Measurements from ENCODE around the gene GAREM2. TPM values are rescaled to one million over a fixed set of nuclear protein-coding genes. Genes with fewer than 3 reads are reported as not detected.

GAREM2 gene
- total RNA-seq, 1 donor from 2014 or later = 22.6 TPM

GRCh38 chr2:26193578-26194231 is 20.8 kb downstream of the GAREM2 start:
- no peak overlapping the region for H3K27ac Mint-ChIP-seq (ENCODE audit: unreplicated experiment)
- no peak overlapping the region for H3K4me3 Mint-ChIP-seq (ENCODE audit: unreplicated experiment)
- no peak for TF ChIP-seq CTCF (IDR thresholded peaks at IDR 0.05)
- H3K36me3 Mint-ChIP-seq (ENCODE audit: low read depth) = peaks cover 43% of the 10 kb centered on the region
- H3K27me3 Mint-ChIP-seq (ENCODE audit: low read depth) = no peaks in the 10 kb centered on the region
- no peaks in the 10 kb centered on the region for H3K9me3 Mint-ChIP-seq (ENCODE audit: low read depth)
- DNase-seq (ENCODE audit: low spot score) = no peak
- H3K4me1 Mint-ChIP-seq (ENCODE audit: low read depth) = no peaks in the 10 kb centered on the region

DNA sequence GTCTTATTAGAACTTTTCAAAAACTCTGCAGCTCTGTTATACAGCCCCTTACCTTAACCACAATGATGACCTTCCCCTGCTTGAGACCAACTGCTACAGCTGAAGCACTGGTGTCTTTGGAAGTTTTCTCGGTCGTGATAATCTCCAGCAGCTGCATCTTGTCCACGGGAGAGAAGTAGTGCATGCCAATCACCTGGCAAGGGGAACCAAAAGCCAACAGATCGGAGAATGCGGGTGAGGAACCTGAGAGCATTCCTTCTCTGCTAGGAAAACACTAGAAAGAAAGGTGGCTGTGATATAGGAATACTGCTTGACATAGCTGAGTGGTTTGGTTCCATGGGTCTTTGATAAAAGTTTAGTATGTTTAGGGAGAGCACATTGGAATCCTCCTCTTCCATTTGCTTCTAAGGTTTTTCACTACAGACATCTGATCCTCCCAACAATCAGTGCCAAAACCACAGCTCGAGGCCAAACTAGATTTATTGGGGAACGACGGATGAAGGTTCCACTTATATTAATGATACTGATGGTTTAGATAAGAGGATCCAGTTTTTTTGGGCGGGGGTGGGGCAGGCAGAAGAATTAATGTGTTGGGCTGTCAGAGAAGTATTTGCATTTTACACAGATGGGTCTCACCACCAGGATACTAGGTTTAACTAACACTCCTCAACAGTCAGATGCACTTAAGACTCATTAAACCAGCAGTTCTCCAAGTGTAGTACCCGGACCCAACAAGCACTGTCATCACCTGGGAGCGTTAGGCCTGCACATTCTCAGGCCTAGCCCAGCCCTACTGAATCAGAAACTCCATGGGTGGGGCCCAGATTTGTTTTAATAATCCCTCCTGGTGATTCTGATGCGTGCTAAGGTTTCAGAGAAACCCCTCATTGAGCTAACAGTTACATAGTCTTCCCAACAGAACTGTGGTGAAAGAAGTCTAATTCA is 22.4 kb downstream of the GAREM2 start:
- H3K4me1 Mint-ChIP-seq (ENCODE audit: low read depth) = no peaks in the 10 kb centered on the region
- no peaks in the 10 kb centered on the region for H3K9me3 Mint-ChIP-seq (ENCODE audit: low read depth)
- H3K27me3 Mint-ChIP-seq (ENCODE audit: low read depth) = no peaks in the 10 kb centered on the region
- no peak overlapping the region for H3K4me3 Mint-ChIP-seq (ENCODE audit: unreplicated experiment)
- H3K27ac Mint-ChIP-seq (ENCODE audit: unreplicated experiment) = no peak overlapping the region
- no peak for DNase-seq (ENCODE audit: low spot score)
- peaks cover 51% of the 10 kb centered on the region for H3K36me3 Mint-ChIP-seq (ENCODE audit: low read depth)
- no peak for TF ChIP-seq CTCF (IDR thresholded peaks at IDR 0.05)

DNA sequence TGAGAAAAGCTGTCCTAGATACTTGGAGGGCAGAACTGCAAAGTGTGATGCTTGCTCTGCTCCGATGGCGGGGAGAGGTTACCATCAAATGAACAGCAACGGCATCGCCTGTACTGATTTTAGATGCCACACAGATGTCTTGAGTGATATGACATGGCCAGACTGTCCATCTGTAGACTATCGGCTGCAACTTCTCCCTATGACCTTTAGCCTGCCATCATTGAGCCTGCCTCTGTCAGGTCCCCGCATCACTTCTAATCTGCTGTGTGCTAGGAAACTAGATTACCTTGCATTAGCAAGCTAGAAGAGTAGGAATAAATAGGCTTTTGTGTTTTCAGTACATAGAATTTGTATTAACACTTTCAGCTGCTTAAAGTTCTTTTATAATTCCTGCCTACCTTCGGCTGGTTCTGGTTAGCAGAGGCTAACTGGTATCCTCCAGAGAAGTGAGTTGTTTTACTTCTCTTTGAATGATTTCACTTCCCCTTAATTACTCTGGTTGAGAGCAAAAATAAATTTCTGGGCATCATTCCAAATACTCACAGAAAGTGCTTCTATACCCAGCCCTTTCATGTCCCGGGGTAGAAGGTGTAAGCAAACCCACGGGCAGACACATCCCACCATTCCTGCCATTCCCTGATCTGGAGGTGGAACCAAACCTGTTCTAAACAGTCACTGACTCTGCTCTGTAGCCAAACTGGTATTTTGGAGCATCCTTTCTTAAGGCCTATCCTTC is 24.0 kb downstream of the GAREM2 start:
- Mint-ChIP-seq H3K4me3 (ENCODE audit: unreplicated experiment) (no peak overlapping the region), H3K27me3 (ENCODE audit: low read depth) (no peaks in the 10 kb centered on the region), H3K9me3 (ENCODE audit: low read depth) (no peaks in the 10 kb centered on the region), H3K27ac (ENCODE audit: unreplicated experiment) (no peak overlapping the region), H3K36me3 (ENCODE audit: low read depth) (peaks cover 55% of the 10 kb centered on the region), H3K4me1 (ENCODE audit: low read depth) (no peaks in the 10 kb centered on the region)
- no peak for TF ChIP-seq CTCF (IDR thresholded peaks at IDR 0.05)
- no peak for DNase-seq (ENCODE audit: low spot score)

GRCh38 chr2:26197516-26197915 is 24.6 kb downstream of the GAREM2 start:
- DNase-seq (ENCODE audit: low spot score) = no peak
- no peaks in the 10 kb centered on the region for H3K27me3 Mint-ChIP-seq (ENCODE audit: low read depth)
- H3K4me3 Mint-ChIP-seq (ENCODE audit: unreplicated experiment) = no peak overlapping the region
- TF ChIP-seq CTCF (IDR thresholded peaks at IDR 0.05) = no peak
- peaks cover 57% of the 10 kb centered on the region for H3K36me3 Mint-ChIP-seq (ENCODE audit: low read depth)
- H3K9me3 Mint-ChIP-seq (ENCODE audit: low read depth) = no peaks in the 10 kb centered on the region
- H3K27ac Mint-ChIP-seq (ENCODE audit: unreplicated experiment) = no peak overlapping the region
- no peaks in the 10 kb centered on the region for H3K4me1 Mint-ChIP-seq (ENCODE audit: low read depth)

GRCh38 chr2:26202981-26203490 is 30.1 kb downstream of the GAREM2 start:
- no peak for DNase-seq (ENCODE audit: low spot score)
- H3K27ac Mint-ChIP-seq (ENCODE audit: unreplicated experiment) = no peak overlapping the region
- no peaks in the 10 kb centered on the region for H3K9me3 Mint-ChIP-seq (ENCODE audit: low read depth)
- peaks cover 36% of the 10 kb centered on the region for H3K36me3 Mint-ChIP-seq (ENCODE audit: low read depth)
- H3K4me1 Mint-ChIP-seq (ENCODE audit: low read depth) = no peaks in the 10 kb centered on the region
- TF ChIP-seq CTCF (IDR thresholded peaks at IDR 0.05) = no peak
- H3K4me3 Mint-ChIP-seq (ENCODE audit: unreplicated experiment) = no peak overlapping the region
- H3K27me3 Mint-ChIP-seq (ENCODE audit: low read depth) = no peaks in the 10 kb centered on the region

All from chondrocyte (in vitro differentiated cells).